Retinal pigment epithelial cell (primary cell): ENCODE measurements around the gene PM20D1.

ENCODE experiments used
- DNase-seq: peaks from one replicate; pipeline ENCODE4 v3.0.0-alpha.2; 2010; ENCODE audit warnings: low read depth
- H3K4me3 ChIP-seq: 2 replicates; pipeline ENCODE4 v1.5.1; 2011; ENCODE audit warnings: mild to moderate bottlenecking, low read length, control low read depth, moderate library complexity
- TF ChIP-seq, protein P1 (sequence below): conservative IDR thresholded peaks from 2 replicates; pipeline ENCODE4 v1.5.1; 2011; ENCODE audit warnings: low read depth, low read length, control low read depth, inconsistent platforms

Gene PM20D1

DNA sequence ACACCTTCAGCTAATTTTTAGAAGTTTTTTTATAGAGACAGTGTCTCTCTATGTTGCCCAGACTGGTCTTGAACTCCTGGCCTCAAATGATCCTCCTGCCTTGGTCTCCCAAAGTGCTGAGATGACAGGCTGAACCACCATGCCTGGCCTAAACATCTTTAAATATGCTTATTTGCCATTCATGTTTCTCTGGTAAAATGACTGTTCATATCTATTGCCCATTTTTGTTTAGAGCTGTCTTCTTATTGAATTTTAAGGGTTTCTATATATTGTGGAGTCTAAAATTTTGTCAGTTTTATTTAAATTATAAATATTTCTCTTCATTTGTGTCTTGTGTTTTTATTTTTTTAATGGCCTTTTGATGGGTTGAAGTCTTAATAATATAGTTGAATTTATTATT lies 3.0 kb upstream of the PM20D1 start:
- TF ChIP-seq, protein P1, sequence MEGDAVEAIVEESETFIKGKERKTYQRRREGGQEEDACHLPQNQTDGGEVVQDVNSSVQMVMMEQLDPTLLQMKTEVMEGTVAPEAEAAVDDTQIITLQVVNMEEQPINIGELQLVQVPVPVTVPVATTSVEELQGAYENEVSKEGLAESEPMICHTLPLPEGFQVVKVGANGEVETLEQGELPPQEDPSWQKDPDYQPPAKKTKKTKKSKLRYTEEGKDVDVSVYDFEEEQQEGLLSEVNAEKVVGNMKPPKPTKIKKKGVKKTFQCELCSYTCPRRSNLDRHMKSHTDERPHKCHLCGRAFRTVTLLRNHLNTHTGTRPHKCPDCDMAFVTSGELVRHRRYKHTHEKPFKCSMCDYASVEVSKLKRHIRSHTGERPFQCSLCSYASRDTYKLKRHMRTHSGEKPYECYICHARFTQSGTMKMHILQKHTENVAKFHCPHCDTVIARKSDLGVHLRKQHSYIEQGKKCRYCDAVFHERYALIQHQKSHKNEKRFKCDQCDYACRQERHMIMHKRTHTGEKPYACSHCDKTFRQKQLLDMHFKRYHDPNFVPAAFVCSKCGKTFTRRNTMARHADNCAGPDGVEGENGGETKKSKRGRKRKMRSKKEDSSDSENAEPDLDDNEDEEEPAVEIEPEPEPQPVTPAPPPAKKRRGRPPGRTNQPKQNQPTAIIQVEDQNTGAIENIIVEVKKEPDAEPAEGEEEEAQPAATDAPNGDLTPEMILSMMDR, result no peak
- DNase-seq, result no peak
- no peak overlapping the region for H3K4me3 ChIP-seq

DNA sequence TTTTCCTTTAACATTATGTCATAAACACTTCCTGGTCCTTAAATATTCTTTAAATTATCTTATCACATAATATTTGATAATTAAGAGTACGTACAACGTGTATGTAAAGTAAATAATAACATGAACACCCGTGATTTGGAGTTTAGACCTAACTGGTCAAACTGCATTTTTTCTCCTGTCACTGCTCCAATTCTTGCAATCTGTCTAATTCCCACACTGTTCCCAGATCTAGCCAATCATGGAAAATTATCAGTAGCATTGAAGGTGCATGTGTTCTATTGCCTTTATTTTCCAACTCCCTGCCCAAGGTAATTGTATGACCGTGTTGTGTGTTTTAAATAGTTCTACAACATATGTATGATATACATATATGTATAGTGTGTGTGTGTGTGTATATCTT lies 2.1 kb upstream of the PM20D1 start:
- TF ChIP-seq, protein P1, result no peak
- no peak overlapping the region for H3K4me3 ChIP-seq
- DNase-seq, result no peak

DNA sequence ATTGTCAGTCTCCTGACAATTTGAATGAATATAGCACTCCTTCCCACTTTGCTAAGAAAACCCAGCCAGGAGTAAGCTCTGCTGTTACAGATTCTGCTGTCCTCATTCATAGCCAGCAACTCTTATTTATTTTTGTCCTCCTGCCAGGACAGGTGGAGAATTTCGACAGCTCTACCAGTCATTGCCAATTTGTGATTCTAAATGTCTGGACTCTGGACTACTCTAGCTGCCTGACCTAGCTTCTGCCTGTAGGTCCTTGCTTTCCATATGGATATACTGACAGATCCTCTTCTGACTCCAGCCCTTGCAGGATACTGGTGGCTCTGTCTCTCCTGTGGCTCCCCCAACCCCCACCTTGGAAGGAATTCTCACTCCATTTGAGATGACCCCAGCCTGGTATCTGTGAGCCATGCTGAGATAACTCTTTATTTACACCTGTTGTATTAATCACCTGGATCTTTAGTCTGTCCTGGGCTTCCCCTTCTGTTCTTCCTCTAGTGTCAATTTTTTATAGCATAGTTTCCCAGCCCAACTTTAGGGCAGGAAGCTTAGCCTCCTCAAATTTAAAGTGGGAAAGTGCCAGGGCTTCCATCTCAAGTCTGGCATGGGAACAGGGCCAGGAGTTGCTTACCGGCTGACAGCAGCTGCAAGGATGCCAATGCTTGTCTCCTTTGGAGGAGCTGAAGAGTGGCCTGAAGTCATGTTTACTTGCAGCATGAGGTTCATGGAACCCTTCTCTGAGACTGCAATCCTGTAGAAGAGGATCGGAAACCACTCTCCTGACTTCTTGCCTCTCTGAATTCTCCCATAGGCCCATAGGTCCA lies 6.7 kb downstream of the PM20D1 start:
- no peak for DNase-seq
- TF ChIP-seq, protein P1, result no peak
- H3K4me3 ChIP-seq, result no peak overlapping the region

DNA sequence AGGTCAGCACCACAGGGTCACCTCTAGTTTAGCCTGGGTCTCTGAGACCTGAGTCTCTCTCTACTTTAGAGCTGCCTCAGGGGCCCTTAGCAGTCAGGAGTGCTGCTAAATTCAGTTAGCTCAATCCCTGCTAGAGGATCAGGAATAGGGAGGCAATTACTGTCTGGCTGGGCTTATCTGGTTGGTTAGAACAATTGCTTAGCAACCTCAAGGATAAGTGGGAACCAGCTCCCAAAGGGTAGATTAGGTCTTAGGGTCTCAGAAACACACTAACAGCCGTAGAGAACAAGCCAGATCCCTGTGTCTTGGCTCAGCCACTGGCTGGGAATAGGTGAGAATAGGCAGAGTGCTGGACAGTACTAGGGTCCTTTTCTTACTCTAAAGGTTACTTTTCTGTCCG lies 7.7 kb downstream of the PM20D1 start:
- TF ChIP-seq, protein P1, result no peak
- no peak for DNase-seq

DNA sequence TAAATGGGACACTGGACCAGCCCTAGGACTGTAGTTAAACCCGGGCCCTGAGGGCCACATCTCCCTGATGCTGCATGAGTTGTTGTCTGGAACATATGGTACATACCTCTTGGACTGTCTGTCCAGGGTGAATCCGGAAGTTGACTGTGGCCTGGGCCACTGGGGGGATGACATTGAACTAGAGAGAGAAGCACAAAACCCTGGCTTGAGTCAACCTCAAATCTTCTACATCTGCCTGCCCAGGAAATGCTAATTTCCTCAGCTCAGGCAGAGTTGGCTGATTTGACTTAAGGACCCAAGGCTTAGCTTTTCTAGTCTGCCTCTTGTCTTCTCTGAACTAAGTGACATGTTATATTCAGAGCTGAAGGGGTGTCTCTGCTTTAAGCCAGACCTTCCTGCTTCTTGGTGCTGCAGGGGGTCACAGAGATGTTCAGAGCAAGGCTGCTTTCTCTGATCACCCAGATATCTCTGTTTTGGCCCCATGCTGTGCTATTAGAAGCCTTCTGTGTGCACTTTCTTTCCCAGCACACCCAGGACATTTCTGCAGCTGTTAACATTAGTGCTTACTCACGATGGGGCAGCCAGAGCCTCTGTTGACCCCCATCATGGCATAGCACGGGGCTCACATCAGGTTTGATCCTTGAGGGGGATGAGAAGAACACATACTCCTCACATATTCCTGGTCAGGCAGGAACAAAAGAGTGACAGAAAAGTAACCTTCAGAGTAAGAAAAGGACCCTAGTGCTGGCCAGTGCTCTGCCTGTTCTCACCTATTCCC lies 9.6 kb downstream of the PM20D1 start:
- no peak overlapping the region for H3K4me3 ChIP-seq
- TF ChIP-seq, protein P1, result no peak
- no peak for DNase-seq

More for the DNA sequence above, 7.7 kb downstream of the PM20D1 start:
- H3K4me3 ChIP-seq, result no peak overlapping the region

DNA sequence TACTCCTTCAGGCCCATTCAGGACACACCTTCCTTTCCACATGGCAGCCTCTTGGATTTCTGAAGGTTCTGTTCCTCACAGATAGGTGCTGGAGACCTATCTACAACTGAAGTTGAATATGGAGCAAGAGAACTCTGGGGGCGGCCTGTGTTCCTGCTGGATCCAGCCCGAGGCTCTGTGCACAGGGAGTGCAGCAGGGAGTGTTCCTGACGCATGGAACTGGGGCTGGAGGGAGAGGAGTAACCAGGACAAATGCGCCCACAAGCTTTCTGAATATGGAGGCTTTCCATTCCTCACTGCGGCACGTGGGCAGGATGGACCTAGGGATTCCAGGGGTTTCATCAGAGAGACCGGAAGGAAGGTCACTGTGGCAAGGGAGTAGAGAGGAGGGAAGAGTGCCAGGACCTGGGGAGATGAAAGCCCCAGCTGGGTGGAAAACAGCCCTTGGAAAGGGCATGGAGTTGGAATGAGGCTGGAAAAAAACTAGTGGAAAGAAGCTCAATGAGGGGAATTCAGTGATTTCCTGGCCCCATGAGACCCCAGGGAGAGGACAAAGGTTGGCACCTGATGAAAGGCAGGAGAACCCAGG lies 12.5 kb downstream of the PM20D1 start:
- DNase-seq, result no peak
- TF ChIP-seq, protein P1, result no peak
- H3K4me3 ChIP-seq, result no peak overlapping the region
